ACC112 (cell line): Measurements from ENCODE around the gene IFITM2.
A peak's percentile ranks its signal among the peaks of the same experiment; 100 is the strongest.
"Not testable (repeated sequence)": the region's sequence is repeated elsewhere in the genome, so short reads cannot be mapped to it uniquely, and the experiment has no call there.

Source experiments
- H2AFZ ChIP-seq: fragments of 200-600 bp; sonication (generic); one replicate; pipeline ENCODE4 v1.6.0; 2017; ENCODE audit warnings: antibody characterized with exemption, low read length; ENCODE audit not compliant: unreplicated experiment
- H3K27ac ChIP-seq: fragments of 200-600 bp; sonication (generic); 2 replicates; pipeline ENCODE4 v1.5.1; 2014; ENCODE audit warnings: low read depth, mild to moderate bottlenecking, antibody characterized with exemption, low read length, moderate library complexity
- H3K27me3 ChIP-seq: fragments of 200-600 bp; sonication (generic); 2 replicates; pipeline ENCODE4 v1.6.1; 2014; ENCODE audit warnings: mild to moderate bottlenecking, antibody characterized with exemption, low read length, moderate library complexity, mixed read lengths; ENCODE audit not compliant: insufficient read depth
- H3K36me3 ChIP-seq: fragments of 200-600 bp; sonication (generic); 2 replicates; pipeline ENCODE4 v1.6.1; 2016; ENCODE audit warnings: mild to moderate bottlenecking, antibody characterized with exemption, low read length, moderate library complexity, mixed read lengths; ENCODE audit not compliant: insufficient read depth
- H3K4me1 ChIP-seq: fragments of 200-600 bp; sonication (generic); one replicate; pipeline ENCODE4 v1.6.1; 2016; ENCODE audit warnings: low read length, mixed read lengths; ENCODE audit not compliant: insufficient read depth, unreplicated experiment, control insufficient read depth
- H3K4me3 ChIP-seq: fragments of 200-600 bp; sonication (generic); 2 replicates; pipeline ENCODE4 v1.5.1; 2014; ENCODE audit warnings: mild to moderate bottlenecking, low read depth, low read length
- H3K79me2 ChIP-seq: fragments of 200-600 bp; sonication (generic); one replicate; pipeline ENCODE4 v1.6.0; 2016; ENCODE audit warnings: low read length; ENCODE audit not compliant: control insufficient read depth, unreplicated experiment, insufficient read depth

IFITM2 gene

DNA sequence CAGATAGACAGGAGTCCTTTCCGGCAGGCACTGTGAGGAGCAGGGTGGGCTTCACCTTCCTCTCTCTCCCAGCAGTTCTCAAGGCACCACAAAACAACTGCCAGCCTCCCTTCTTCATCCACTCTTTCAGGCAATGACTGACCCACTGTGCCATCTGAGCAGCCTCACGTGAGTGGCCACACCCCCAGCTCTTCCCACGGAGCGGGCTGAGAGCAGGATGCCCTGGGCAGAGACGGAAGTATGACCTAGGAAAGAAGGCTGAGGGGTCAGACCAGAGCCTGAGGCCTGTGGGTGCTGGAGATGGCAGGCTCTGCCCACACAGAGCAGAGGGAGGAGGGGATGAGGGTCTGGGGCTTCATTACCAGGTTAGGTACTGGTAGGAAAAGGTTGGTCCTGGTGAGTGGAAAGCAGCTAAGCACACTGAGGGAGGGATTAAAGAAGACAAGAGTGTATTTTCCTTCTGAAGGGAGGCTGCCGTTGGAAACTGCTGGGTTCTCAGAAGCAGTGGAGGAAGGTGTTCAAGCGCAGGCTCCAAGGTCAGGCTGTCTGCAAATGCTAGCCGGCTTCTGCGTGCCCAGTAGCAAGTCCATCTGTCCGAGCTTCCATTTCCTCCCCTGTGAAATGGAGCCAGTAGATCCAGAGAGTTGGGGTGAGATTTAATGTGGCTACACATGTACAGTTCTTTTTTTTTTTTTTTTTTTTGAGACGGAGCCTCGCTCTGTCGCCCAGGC, 24.8 kb upstream of the IFITM2 start:
- H3K27me3 ChIP-seq: peaks cover 62% of the 10 kb centered on the region
- no peak overlapping the region for H2AFZ ChIP-seq
- H3K27ac ChIP-seq: no peak overlapping the region
- H3K36me3 ChIP-seq: no peaks in the 10 kb centered on the region
- no peaks in the 10 kb centered on the region for H3K4me1 ChIP-seq
- no peak overlapping the region for H3K4me3 ChIP-seq
- H3K79me2 ChIP-seq: no peaks in the 10 kb centered on the region

DNA sequence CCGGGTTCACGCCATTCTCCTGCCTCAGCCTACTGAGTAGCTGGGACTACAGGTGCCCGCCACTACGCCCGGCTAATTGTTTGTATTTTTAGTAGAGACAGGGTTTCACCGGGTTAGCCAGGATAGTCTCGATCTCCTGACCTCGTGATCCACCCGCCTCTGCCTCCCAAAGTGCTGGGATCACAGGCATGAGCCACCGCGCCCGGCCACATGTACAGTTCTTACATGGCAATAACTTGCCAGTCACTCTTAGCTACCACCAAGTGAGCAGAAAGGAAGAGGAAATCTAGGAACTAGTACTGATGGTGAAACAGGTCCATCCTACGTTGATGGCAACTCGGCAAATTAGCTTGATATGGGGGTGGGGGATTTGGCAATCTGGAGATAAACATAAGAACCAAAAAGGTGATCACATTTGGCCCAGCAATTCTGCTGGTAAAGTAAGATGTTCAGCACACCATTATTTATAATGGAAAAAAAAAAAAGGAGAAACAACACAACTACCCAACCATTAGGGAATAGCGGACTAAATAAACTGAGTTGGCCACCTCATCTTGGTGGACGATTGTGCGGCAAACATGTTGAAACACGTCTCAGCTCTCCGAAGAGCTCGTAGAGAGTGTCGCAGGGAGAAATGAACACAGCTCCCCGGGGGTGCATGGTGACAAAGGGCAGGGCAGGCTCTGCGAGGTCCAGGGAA, 24.1 kb upstream of the IFITM2 start:
- Histone ChIP-seq H3K79me2 (no peaks in the 10 kb centered on the region), H3K36me3 (no peaks in the 10 kb centered on the region), H3K27me3 (peaks cover 58% of the 10 kb centered on the region), H3K27ac (no peak overlapping the region), H3K4me1 (no peaks in the 10 kb centered on the region), H2AFZ (no peak overlapping the region), H3K4me3 (no peak overlapping the region)

- H3K4me3 ChIP-seq: no peak overlapping the region
- no peaks in the 10 kb centered on the region for H3K4me1 ChIP-seq
- no peaks in the 10 kb centered on the region for H3K36me3 ChIP-seq
- H3K27me3 ChIP-seq: peaks cover 50% of the 10 kb centered on the region
- H3K79me2 ChIP-seq: no peaks in the 10 kb centered on the region
- no peak overlapping the region for H2AFZ ChIP-seq
- H3K27ac ChIP-seq: no peak overlapping the region
Measured at GRCh38 chr11:284105-285020, 23.3 kb upstream of the IFITM2 start.

- H3K27ac ChIP-seq: no peak overlapping the region
- H3K4me3 ChIP-seq: no peak overlapping the region
- peaks cover 41% of the 10 kb centered on the region for H3K27me3 ChIP-seq
- no peak overlapping the region for H2AFZ ChIP-seq
- peaks cover 3% of the 10 kb centered on the region for H3K4me1 ChIP-seq
- H3K79me2 ChIP-seq: no peaks in the 10 kb centered on the region
- no peaks in the 10 kb centered on the region for H3K36me3 ChIP-seq
Measured at GRCh38 chr11:285021-285893, 22.4 kb upstream of the IFITM2 start.

- peaks cover 35% of the 10 kb centered on the region for H3K27me3 ChIP-seq
- no peaks in the 10 kb centered on the region for H3K79me2 ChIP-seq
- H3K27ac ChIP-seq: no peak overlapping the region
- no peak overlapping the region for H3K4me3 ChIP-seq
- peaks cover 3% of the 10 kb centered on the region for H3K4me1 ChIP-seq
- H3K36me3 ChIP-seq: no peaks in the 10 kb centered on the region
- no peak overlapping the region for H2AFZ ChIP-seq
Measured at GRCh38 chr11:285894-286220, 21.8 kb upstream of the IFITM2 start.

DNA sequence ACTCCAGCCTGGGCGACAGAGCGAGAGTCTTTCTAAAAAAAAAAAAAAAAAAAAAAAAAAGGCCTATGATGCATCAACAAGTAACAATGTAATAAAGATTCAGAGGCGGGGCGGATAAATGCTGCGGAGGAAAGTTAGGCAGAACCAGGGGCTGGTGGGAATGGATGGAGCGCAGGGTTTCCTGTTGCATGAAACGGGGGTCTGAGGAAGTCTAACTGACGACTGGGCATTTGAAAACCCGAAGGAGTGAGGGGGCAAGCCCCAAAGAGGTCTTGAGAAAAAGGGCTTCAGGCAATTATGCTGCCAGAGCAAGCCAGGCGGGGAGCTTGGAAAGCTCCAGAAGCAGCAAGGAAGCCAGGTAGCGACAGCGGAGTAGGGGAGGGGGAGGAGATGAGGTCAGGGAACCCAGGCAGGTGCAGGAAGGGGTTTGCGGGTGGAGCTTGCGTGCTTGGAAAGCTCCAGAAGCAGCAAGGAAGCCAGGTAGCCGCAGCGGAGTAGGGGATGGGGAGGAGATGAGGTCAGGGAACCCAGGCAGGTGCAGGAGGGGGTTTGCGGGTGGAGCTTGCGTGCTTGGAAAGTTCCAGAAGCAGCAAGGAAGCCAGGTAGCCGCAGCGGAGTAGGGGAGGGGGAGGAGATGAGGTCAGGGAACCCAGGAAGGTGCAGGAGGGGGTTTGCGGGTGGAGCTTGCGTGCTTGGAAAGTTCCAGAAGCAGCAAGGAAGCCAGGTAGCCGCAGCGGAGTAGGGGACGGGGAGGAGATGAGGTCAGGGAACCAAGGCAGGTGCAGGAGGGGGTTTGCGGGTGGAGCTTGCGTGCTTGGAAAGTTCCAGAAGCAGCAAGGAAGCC, 20.4 kb upstream of the IFITM2 start:
- H2AFZ ChIP-seq, H3K36me3 ChIP-seq, H3K4me3 ChIP-seq, H3K27ac ChIP-seq, H3K4me1 ChIP-seq, H3K79me2 ChIP-seq: not testable (repeated sequence)
- peaks cover 22% of the 10 kb centered on the region for H3K27me3 ChIP-seq

DNA sequence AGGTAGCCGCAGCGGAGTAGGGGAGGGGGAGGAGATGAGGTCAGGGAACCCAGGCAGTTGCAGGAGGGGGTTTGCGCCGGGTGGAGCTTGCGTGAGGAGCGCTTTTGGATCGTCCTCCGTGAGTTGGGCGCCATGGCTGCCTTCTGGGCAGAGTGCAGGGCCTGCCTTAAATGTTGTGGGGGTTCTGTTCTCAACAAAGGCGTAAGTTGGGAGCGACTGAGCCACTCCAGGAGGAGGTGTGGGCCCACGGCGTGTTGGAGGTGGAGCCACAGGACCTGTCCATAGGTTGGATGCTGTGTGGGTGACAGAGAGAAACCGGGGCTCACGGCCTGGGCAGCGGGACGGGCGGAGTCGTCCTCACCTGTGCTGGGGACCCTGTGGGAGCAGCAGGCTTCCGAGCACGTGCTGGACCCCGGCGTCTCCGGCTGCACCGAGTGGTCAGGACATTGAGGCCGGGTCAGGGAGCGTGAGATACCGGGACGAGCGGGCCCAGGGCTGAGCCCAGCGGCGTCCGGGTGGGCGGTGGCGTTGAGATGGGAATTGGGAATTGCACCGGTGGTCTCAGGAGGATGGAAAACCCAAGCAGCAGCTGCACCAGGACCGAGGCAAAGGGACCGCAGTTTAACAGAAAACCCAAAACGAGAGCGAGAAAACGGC, 19.7 kb upstream of the IFITM2 start:
- Histone ChIP-seq H2AFZ (peak overlapping the region; percentile 96), H3K4me1 (peaks cover 3% of the 10 kb centered on the region), H3K27me3 (peaks cover 14% of the 10 kb centered on the region), H3K27ac (no peak overlapping the region), H3K4me3 (peak overlapping the region; percentile 88), H3K79me2 (no peaks in the 10 kb centered on the region), H3K36me3 (no peaks in the 10 kb centered on the region)

DNA sequence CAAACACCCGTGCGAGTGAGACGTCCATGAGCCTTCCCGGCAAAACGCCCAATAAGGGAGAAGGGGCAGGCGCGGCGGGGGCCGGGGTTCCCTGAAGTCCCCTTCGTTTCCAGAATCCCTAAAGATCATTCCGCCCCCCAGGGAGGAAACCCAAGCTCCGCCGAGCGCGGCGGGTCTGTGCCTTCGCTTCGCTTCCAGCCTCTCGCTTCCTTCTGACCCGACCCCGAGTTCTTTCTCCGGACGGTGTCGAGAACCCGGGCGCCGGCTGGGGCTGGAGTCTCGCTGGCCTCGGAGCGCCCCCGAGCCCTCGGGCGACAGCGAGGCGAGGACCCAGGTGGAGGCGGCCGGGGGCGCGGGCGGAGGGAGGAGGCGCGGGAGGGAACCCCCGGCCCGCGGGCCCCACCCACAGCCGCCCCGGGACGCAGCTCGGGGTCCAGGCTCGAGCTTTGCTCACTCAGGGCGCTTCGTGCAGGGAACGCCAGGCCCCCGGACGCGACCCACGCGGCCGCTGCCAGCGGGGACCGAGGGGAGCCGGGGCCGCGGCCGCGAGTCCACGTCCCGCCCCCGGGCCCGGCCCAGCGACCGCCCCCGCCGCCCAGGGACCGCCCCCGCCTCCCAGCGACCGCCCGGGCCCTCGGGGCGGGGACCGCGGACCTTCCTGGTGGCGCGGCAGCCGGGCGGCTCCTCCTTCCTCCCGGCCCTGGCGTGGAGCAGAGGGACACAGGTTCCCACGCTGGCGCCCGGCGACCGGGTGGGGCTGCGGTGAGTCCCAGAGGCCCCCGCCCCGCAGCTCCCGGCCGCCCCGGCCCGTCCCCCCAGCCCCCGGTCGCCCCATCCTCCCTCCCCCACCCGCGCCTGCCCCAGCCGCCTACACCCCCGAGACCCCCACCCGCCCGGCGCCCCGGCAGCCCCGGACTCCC, 18.9 kb upstream of the IFITM2 start, which contains the start of gene PGGHG:
Gene PGGHG (plus strand): TSS at position 649 of the 920 bp plus-strand sequence. CDS start 691 bp downstream, outside the sequence.
- H3K36me3 ChIP-seq: no peaks in the 10 kb centered on the region
- no peak within 1 kb of the TSS for H3K27ac ChIP-seq
- peak within 1 kb of the TSS; percentile 88 for H3K4me3 ChIP-seq
- H2AFZ ChIP-seq: peak within 1 kb of the TSS; percentile 96
- peaks cover 10% of the 10 kb centered on the region; the same call in 1 of the 2 replicates for H3K27me3 ChIP-seq
- no peaks in the 10 kb centered on the region for H3K79me2 ChIP-seq
- peaks cover 3% of the 10 kb centered on the region for H3K4me1 ChIP-seq
